Suppressor macrophage treated with lipopolysaccharide for 4 hours (primary cell): ENCODE results near the gene VAMP5.

Source experiments
- DNase-seq: peaks from one replicate; pipeline ENCODE4 v3.0.0-alpha.2; 2020

Gene VAMP5

GRCh38 chr2:85642725-85643124, 58.5 kb downstream of the VAMP5 start:
- no peak for DNase-seq
